HG02973 (cell line): ENCODE data around the gene C10orf88.

Experiments used
- ATAC-seq: cut with Tn5 transposase; IDR thresholded peaks from one replicate; pipeline ENCODE4 v1.9.1; 2021; ENCODE audit warnings: moderate library complexity; ENCODE audit not compliant: unreplicated experiment

The C10orf88 gene, protein sequence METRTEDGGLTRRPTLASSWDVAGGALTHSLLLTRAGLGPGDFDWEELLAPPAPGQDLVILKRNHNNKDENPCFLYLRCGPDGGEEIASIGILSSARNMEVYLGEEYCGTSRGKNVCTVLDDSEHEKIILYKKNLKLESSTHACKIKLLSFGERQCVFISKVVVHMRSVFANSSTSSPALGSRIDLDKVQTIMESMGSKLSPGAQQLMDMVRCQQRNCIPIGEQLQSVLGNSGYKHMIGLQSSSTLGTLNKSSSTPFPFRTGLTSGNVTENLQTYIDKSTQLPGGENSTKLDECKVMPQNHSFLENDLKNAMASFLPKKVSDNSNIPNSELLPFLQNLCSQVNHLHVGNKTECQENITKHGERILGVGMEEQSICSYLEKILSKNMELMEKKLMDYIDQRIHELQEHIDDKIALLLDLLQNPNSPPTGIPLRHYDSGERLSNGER

DNA sequence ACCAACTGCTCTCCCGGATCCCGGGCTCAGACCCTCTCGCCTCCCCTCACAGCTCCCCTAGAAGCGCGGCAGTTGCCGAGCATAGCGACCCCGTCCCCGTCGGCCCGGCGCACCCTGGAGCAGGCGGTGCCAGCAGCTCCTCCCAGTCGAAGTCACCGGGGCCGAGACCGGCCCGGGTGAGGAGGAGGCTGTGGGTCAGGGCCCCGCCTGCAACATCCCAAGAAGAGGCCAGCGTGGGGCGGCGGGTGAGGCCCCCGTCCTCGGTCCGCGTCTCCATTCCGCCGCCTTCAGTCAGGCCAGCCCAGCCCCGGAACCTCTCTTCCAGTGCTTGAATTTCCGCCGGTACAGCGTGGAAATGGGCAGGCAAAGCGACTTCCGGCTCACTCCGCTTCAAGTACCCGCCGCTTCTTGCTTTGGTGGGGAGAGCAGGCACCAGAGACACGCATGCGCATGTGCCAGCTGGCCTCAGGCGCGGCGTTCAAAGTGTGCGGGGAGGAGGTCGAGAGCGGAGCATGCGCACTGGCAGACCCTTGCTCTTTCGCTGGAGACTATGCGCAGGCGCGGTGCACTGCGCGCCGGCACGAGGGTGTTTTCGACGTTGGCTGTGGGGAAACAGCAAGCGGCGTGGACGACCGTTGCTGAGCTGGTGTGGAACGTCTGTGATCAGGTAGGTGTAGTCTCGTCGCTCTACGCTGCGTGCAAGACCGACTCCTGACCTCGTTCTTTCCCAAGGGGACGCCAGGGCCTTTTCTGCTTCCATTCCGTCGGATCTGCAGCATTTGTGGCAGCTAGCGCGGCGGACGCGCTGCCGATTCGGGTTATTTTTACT is at the start of gene C10orf88:
Gene C10orf88 (minus strand): TSS at position 326 of the 829 bp plus-strand sequence. CDS start 49 bp downstream, at position 277.
- ATAC-seq: peak; percentile 98

DNA sequence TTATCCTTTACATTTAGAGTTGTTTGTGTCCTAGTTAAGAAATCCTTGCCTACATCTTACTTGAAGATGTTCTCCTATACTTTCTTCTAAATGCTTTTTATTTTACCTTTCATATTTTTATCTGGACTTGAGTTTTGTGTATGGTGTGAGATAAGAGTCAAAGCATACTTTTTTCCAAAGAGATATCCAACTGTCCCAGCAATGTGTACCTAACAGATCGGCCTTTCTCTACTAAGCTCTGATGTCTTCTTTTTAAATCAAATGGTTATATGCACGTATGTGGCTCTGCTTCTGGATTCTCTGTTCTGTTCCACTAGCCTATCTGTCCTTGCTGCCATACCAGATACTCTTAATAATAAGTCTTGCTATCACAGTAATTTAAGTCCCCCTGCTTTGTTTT is 47.3 kb upstream of the C10orf88 start:
- no peak for ATAC-seq

DNA sequence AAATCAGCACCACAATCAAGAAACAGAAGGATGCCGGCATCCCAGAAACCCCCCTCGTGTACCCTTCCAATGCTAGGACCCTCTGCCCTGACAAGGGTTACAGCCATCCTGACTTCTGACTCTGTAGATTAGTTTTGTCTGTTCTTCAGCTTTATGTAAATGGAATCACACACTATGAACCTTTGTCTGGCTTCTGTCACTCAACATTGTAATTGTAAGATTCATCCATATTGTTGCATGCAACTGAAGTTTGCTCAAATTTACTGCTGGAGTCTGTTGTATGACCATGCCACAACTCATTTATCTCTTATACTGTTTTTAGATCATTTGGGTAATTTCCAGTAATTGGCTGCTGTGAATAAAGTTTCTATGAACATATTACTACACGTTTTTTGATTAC is 46.1 kb upstream of the C10orf88 start:
- ATAC-seq: no peak

DNA sequence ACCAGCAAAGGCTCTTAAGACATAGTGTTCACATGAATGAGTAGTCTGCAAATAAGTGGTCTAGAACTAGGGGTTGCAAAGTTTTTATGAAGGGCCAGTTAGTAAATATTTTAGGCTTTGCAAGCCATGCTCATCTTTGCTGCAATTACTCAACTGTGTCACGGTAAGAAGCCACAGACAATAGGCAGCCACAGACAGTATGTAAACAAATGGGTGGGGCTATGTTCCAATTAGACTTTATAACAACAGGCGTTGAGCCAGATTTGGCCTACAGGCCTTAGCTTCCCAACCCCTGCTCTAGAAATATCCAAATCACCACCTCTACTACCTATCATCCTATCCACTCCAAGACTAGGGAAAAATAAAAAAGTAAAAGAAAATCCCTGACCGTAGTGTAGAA is 45.3 kb upstream of the C10orf88 start:
- no peak for ATAC-seq

DNA sequence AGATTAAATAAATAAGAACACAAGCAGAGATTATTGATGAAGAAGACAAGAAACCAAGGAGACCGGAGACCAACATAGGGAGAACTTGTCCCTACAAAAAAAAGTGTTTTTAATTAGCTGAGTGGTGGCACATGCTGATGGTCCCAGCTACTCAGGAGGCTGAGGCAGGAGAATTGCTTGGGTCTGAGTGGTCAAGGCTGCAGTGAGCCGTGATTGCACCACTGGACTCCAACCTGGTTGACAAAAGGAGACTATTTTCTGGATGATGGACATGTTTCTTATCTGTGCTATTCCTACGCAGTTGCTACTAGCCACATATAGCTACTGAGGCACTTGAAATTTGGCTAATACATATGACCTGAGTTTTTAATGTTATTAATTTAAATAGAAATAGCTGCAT is 44.9 kb upstream of the C10orf88 start:
- no peak for ATAC-seq

DNA sequence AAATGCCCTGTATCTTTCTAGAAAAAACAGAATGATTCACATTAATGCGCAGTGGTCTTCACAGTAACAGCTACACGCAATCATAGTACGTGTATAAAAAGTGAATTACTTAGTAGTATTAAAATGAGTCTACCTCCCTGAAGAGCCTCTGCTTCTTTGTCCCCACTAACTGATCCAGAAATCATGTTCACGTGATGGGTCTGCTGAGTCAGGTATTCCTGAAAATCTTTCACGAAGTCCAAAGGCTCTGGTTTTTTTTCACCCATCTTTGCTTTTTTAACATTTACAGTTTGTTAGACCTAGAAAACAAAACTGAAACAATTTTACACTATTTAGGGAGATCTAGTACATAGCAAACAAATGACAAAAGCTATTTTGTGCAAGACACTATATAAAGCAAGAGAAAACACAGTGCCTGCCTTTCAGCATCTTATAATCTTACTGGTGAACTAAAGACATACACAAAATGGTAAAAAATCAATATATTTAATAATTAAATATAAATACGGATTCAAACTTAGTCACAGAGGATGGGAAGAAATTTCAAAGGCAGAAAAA is 44.4 kb upstream of the C10orf88 start:
- no peak for ATAC-seq

DNA sequence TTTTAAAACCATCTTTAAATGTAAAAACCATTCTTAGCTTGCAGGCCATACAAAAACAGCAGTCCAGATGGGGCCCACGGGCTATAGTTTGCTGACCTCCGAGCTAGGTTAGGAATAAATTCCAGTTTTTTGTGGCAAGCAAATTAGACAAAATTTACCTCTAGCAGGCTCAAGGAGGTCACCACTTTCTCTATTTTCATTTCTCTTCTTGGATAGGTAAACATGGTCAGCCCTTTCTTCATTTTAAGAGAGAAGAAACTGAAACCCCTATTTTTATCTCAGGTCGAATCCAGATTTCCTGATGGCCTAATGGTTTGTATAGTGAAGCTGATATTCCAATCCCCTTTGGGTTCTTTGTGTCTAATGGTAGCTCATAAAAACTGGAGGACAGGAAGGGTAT is 43.8 kb upstream of the C10orf88 start:
- ATAC-seq: no peak

DNA sequence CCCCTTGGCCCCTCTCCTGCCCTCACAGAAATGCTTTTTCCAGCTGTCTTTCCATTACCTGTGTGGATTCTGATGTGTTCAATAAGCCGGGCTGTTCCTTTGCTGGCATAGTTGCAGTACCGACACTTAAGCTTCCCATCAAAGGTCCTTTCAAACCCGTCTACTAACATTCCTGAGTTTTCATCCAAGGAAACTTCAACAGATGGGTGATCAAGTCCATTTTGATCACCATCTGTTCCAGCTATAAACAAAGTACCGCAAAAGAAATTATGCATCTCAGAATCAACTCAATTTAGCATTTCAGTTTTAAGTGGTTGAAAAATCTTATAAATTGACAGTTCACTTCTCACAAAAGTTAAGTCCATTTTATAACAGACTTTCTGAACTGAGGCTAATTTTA is 41.9 kb upstream of the C10orf88 start:
- no peak for ATAC-seq

DNA sequence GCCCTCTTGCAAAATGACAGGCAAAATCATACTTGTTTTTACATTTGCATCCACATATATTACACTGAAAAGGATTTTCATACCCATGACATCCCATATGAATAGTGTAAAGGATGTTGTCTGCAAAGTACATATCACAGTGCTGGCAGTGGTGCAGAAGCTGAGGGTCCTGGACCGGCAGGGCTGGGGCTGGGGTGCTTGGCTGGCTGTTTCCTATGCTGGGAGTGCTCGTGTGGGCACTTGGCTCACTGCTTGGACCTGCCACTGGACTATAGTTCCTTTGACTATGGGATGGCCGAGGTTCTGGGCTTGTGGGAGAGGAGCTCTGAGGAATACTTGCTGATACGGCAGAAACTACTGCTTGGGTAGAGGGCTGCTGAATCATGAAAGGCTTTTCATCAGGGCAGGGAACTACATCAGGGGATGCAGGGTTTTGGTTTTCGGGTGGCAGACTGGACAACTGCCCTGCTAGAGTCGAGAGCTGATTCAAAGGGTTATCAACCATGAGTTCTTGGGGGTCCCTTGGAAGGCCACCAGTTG is 39.8 kb upstream of the C10orf88 start:
- ATAC-seq: no peak

DNA sequence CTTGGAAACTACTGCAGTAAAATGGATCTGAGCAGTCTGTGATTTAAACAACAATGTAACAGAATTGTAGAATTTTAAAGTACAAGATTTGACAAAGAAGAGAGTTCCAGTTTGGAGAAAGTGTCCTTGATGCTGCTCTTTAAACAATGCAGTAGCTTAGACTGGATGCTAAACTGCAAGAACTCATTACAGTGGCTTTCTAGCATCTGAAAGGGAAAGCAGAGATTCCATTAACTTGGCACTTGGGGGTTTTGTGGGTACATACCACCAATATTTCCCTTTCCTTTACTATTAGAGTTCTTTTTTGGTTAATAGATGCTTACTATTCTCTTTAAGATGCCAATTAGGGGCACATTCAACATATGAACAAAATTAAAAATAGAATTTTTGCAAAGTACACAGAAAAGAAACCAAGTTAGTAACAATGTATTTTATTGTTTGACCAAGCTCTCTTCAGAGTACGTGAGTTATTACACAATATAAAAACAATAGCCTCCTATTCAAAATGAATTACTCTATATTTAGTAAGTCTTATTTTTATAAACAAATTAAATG is 38.1 kb upstream of the C10orf88 start:
- ATAC-seq: no peak

DNA sequence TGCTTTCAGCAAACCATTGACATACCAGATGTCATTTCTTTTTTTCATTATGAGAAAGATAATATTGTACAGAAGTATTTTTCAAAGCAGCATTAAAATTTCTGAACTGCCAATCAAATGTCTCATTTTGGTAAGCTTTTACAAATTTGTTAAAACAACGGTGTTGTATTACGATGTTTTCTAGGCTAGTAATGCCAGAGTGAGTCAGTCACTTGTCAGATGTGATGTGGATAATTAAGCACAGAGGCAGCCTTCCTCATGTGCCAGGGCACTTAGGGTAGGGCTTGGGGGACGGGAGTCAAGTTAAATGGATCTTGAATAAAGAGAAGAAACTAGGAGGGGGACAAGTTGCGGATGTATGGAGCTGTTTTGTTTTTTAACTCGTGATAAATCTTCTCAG is 36.3 kb upstream of the C10orf88 start:
- ATAC-seq: no peak

DNA sequence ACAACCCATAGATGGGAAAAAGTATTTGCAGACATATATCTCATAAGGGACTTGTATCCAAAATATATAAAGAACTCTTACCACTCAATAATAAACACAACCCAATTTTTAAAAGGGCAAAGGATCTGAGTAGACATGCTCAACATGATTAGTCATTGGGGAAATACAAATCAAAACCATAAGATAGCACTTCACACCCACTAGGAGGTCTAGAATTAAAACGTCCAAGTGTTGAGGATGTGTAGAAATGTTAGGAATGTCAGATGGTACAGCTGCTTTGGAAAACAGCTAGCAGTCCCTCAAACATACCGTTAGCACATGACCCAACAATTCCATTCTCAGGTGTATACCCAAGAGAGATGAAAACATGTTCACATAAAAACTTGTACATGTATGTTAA is 34.5 kb upstream of the C10orf88 start:
- ATAC-seq: no peak

DNA sequence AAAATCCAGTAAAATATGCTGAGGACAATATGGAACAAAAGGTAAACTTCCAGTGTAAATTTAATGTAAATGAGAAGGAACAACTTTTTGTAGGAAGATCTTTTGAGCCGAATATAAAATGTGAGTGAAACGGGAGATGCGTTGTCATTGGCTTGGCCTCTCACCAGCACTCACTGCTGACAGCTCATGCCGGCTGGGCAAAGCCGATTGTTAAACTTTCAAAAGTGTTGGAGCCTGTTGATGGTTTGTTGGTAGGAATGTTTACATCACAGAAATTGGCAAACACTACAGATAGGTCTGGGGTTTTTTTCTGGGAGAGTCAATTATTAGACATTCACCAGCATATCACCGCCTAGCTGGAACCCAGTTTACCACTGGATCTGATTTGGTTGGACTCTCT is 32.3 kb upstream of the C10orf88 start:
- no peak for ATAC-seq

DNA sequence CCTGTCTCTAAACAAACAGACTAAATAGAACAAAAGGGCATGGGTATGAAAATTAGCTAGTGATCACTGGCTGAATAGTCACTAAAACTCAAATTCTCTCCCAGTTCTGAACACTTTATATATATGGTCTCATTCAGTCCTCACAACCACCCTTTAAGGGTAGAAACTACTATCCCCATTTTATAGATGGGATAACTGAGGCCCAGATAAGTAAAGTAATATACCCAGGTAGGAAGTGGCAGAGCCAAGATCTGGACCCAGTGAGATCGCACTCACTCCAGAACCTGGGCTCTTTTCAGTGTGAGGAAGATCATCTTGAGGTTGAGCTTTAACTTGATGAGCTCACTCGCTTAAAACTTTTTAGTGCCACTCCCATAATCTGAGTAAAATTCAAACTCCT is 30.7 kb upstream of the C10orf88 start:
- no peak for ATAC-seq

DNA sequence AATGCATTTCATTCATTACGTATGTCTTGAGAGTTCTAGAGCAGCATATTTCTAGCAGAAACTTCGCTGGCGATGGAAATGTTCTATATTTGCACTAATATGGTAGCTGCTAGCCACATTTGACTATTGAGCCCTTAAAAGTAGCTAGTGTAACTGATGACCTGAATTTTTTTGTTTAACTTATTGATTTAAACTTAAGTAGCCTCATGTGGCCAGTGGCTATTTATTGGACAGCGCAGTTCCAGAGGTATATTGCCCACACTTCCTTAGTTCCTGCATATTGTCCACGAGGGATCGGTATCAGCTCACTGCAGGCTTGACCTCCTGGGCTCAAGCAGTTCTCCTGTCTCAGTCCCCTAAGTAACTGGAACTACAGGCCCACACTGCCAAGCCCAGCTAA is 29.9 kb upstream of the C10orf88 start:
- ATAC-seq: no peak

DNA sequence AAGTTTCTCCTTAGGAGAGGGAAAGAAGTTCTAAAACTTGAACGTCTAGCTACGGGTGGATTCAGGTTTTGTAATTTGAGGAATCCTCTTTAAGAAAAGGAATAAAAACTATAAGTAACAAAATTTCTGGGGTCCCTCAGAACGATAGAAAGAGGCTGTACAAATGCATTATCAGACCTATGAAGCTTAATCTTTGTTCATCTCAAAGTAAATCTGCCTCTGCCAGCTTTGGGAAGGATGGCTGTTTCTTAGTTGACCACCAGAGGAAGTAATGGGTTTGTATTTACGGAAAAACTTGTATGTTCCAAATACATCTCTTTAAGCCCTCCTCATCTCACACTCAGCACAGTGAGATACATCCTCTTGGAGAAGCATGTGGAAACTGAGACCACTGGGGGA is 27.0 kb upstream of the C10orf88 start:
- ATAC-seq: peak; percentile 3

DNA sequence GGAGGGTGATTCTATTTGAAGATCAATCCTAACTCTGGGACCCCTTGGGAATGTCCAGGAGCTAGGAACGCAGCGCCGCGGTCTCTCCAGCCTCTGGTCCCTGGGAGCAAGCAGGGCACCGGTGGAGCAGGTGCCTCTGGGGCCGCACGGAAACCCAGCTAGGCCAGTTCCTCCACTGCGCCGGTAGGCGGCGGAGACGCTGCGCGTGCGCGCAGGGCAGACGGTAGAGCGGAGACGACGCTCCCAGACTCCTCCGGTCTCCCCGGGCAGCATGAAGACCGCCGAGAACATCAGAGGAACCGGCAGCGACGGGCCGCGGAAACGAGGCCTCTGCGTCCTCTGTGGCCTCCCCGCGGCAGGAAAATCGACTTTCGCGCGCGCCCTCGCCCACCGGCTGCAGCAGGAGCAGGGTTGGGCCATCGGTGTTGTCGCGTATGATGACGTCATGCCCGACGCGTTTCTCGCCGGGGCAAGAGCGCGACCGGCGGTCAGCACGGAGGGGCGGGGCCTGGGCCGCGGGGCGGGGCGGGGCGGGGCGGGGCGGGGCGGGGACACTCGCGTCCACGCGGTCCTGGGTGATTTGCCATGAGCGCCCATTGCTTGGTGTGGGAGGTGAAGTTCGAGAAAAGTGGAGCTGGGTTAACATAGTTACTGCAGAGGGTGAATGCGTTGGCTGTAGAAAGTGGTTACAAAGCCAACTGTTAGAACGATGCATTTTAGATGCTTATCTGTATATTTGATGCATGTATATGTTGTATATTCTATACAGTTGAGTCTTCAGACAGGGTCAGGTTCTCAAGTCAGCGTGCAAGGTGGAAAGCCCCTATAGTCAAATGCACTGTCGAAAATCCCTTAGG is 26.4 kb upstream of the C10orf88 start, which contains the start of gene PSTK:
Gene PSTK (plus strand): TSS at position 193 of the 857 bp plus-strand sequence. CDS start 79 bp downstream, at position 272.
- ATAC-seq: peak; percentile 94

DNA sequence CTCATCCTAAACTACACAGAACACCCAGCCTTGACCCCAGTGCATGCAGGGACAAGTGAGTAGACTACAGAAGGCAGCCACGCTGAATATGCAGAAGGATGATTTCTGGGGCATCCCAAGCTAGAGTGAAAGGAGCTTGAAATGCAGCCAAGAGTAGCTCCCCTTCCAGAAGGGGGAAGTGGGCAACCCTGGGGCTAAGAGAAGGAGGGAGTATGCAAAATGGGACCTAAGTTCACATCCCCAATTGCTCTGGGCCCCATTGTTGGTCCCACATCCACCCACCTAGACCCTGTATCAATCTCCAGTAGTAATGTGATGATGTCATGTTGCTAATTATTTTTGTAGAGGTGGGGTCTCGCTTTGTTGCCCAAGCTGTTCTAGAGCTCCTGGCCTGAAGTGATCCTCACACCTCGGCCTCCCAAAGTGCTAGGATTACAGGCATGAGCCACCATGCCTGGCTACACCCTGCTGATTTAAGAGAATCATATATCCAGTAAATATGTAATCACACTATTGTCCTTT is 20.6 kb upstream of the C10orf88 start:
- ATAC-seq: no peak

DNA sequence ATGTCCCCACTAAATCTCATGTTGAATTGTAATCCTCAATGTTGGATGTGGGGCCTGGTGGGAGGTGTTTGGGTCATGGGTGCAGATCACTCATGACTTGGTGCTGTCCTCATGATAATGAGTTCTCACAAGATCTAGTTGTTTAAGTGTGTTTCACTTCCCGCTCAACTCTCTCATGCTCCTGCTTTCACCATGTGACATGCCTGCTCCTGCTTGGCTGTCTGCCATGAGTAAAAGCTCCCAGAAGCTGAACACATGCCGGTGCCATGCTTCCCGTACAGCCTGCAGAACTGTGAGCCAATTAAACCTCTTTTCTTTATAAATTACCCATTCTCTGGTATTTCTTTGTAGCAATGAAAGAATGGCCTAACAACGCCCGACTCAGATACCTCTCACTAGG is 20.0 kb upstream of the C10orf88 start:
- no peak for ATAC-seq

DNA sequence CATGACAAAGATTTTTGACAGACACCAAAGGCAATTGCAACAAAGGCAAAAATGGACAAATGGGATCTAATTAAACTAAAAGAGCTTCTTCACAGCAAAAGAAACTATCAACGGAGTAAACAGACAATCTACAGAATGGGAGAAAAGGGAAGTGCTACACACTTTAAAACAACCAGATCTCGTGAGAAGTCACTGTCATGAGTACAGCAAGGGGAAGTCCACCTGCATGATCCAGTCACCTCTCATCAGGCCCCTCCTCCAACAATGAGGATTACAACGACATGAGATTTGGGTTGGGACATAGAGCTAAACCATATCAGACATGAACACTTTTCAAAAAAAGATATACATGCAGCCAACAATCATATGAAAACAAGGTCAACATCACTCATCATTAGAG is 14.7 kb upstream of the C10orf88 start:
- no peak for ATAC-seq
